ENCODE results near the gene OR1E2. TPM values are rescaled to one million over a fixed set of nuclear protein-coding genes. Genes with fewer than 3 reads are reported as not detected.
"Not testable (repeated sequence)": the region's sequence is repeated elsewhere in the genome, so short reads cannot be mapped to it uniquely, and the experiment has no call there.

The OR1E2 gene
- not detected for total RNA-seq

GRCh38 chr17:3433741-3434140, at the start of gene OR1E2:
OR1E2 (minus strand) TSS chr17:3433841; CDS start chr17:3433841, 0 bp downstream.
- no peak for DNase-seq

GRCh38 chr17:3482852-3483251, 49.2 kb upstream of the OR1E2 start:
- DNase-seq = no peak

GRCh38 chr17:3479988-3480387, 46.3 kb upstream of the OR1E2 start:
- DNase-seq = no peak

DNA sequence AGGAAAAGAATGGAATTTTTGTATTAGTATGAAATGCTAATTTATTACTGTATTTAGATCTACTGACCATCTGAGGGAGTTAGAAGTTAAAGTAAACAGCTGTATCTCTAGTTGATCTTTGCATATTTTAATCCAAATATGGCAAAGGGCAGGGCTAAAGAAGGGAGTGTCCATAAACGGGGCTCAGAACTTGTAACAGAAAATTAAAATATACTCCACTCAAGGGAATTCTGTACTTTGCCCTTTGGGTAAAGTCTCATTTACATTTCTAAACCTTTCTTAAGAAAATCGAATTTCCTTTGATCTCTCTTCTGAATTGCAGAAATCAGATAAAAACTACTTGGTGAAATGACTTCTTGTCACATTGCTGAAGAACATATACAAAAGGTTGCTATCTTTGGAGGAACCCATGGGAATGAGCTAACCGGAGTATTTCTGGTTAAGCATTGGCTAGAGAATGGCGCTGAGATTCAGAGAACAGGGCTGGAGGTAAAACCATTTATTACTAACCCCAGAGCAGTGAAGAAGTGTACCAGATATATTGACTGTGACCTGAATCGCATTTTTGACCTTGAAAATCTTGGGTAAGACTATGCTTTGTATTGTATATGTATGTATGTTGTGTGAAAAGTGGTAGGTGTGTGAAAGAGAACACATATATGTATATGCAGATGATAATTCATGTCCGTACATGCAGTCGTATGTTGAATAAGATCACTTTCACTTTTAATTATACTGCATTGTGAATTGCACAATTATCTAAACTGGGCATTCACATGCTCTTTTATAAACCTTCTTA, 42.4 kb upstream of the OR1E2 start, which contains the start of gene ASPA:
TSS of gene ASPA (plus strand) at position 186 of the 799 bp plus-strand sequence. CDS start at position 349, 163 bp downstream.
- DNase-seq = no peak

GRCh38 chr17:3475251-3475685, 41.6 kb upstream of the OR1E2 start:
- DNase-seq = no peak

DNA sequence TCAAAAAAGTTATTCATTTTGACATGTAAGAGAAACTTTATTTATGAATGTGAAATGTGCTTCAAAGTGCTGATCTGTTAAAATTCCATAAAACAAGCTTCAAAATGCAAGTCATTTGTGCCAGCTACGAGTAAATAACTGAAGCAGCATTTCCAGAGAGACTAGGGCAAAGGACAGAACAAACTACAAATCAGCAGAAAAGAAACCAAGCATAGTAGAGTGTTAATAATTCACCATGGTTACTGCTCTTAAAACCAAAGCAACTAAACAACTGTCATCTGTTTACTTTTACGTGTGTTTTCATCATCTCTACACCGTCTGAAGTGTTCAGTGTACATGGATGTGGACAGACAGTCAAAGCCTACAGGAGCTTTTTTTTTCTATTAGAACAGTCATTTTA, 40.6 kb upstream of the OR1E2 start:
- DNase-seq = no peak

DNA sequence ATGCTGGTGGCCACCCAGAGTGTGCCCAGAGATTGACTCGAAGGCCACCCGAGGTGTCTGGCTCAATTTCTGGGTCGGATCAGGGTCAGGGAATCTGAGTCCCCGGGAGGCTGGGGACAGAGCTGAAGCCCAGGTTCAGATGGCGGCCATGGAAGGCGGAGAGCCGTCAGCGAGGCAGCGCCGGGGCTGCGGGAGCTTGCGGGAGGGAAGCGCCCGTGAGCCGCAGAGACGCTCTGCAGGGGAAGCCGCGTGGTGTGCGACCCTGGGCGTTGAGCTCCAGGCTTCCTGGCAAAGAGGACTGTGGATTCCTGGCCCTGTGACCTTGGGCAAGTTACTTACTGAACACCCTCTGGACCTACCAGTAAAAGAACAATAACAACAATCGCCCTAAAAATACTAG, 38.5 kb upstream of the OR1E2 start:
- no peak for DNase-seq

DNA sequence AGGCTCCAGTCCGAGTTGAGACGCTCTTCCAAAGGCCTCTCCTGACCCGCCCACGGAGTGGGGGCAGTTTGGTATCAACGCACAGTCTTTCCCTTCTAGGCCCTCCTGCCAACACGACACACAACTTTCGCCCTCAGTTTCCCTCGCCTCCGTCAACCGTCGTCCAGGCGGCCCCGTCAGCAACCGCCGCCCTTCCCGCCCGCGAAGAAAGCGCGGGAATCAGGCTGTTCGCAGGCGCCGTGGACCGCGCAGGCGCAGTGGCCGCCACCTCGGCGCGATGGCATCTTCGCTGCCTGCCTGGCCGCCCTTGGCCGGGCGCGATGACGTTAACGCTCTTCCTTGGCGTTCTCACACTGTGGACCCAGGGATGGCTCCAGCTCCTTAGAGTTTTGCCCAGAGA, 38.0 kb upstream of the OR1E2 start, which contains the start of gene SPATA22:
TSS of gene SPATA22 (minus strand) at position 221 of the 400 bp plus-strand sequence. CDS start 2,494 bp downstream, outside the sequence.
- DNase-seq = no peak

- no peak for DNase-seq
These were observed 35.9 kb upstream of the OR1E2 start for GRCh38 chr17:3469529-3469928.

- DNase-seq = not testable (repeated sequence)
These were observed 32.7 kb upstream of the OR1E2 start for GRCh38 chr17:3466355-3466754.

GRCh38 chr17:3448059-3448665, 14.5 kb upstream of the OR1E2 start:
- no peak for DNase-seq

DNA sequence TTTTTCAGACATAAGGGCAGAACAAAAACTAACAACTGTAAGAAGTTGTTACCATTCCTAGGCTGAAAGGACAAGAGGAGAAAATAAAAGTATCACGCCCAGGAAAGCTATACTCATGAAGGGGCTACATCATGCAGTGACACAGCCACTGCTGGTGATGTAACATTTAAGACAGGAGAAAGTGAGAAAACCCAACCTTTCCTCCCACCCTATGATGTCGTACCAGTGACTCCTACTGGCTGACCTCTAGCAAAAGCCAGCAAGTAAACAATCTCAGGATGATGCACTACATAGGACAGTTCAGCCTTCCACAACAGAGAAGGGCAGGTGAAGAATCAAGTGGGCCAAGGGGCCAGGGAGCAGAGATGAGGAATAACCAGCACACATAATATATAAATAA, 14.0 kb upstream of the OR1E2 start:
- DNase-seq = no peak

- no peak for DNase-seq
These were observed 6.8 kb upstream of the OR1E2 start for GRCh38 chr17:3440451-3440850.

- no peak for DNase-seq
These were observed 4.7 kb upstream of the OR1E2 start for GRCh38 chr17:3438368-3438767.

- not testable (repeated sequence) for DNase-seq
These were observed 426 bp downstream of the OR1E2 start for GRCh38 chr17:3433215-3433614.

DNA sequence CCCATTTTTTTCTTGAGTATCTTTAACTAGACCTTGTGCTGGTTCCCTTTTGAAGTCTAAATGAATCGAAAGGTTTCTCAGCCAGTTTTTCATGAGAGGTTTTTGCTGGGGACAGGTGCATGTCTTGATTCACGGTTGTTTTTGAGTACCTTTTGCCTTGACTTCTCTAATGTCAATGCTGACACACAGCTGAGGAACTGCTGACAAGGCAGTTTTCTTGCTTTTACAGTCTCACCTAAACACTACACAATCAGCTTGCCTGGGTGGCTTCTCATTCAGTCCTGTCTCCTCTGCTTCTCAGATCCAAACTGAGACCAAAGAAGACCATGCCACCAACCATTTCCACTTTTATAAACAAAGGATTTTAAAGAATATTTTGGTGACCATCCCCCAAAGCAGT, 15.4 kb downstream of the OR1E2 start:
- no peak for DNase-seq

GRCh38 chr17:3415610-3416009, 18.0 kb downstream of the OR1E2 start:
- DNase-seq = no peak

DNA sequence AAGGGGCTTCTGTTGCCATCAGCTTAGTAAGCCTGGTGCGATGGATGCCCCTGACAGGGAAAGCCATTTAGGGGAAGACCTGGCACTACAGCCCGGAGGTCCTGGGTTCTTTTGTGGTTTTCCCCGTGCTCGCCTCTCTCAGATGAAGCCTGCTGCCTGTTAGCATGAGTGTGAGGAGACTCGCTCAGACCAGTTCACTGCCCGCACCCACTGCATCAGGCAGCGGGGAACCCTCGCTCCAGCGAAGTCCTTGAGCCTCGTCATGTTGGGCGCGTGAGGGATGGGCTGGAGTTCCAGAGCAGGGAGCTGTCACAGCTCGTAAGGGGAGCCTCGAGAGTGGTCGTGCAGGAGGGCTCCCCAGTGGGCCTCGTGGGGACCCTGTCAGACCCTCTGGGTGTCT, 21.4 kb downstream of the OR1E2 start:
- not testable (repeated sequence) for DNase-seq

DNA sequence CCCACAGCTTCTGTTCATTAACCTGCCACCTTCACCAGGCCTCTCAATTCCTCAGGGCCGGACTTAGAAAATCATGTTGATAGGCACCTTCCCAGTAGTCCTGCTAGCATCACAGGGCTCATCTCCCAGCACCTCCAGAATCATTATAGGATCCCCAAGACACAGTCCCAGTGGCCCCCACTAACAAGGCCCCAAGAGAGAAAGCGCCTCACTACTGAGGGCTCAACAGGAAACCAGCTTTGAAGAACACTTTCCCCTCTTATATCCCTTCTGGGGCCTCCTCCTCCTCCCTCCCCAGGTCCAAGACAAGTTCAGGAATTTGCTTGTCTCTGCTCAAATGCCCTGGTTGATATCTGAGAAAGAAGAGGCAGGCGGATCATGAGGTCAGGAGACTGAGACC, 22.6 kb downstream of the OR1E2 start, which contains the start of gene OR3A3:
TSS of gene OR3A3 (plus strand) at position 301 of the 400 bp plus-strand sequence.
- no peak for DNase-seq

DNA sequence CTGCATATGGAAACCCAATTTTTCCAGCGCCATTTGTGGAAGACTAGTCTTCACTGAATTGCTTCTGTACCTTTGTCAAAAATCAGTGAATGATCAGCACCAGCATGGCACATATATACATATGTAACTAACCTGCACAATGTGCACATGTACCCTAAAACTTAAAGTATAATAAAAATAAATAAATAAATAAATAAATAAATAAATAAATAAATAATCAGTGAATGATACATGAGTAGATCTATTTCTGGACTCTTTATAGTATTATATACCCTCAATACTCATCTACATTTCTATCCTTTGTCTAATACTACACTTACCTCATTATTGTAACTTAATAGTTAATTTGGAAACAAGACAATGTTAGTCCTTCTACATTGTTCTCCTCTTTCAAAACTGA, 29.8 kb downstream of the OR1E2 start:
- DNase-seq = not testable (repeated sequence)

- DNase-seq = no peak
These were observed 31.9 kb downstream of the OR1E2 start for GRCh38 chr17:3401786-3402185.

- DNase-seq = no peak
These were observed 33.6 kb downstream of the OR1E2 start for GRCh38 chr17:3400055-3400454.

DNA sequence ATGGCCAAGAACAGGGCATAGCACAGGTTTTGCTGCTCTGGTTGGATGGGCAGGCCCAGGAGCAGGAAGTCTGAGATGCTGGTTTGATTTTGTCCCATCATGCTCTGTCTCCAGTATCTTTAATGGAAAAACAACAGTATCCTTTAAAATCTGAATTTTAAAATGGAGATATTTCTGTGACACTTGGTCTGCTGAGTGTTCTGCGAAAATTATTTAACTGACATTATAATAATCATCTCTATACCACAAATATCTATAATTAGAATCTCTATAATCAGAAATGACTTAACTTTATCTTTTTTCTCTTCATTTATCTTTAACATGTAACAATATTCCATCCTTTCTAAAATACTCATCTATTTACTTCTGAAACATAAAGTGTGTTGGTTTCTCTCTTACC, 35.3 kb downstream of the OR1E2 start, which contains the start of gene OR1E1:
TSS of gene OR1E1 (minus strand) at position 101 of the 400 bp plus-strand sequence. CDS start at position 101, 0 bp downstream.
- no peak for DNase-seq
